Vagina (tissue), 2 donors: ENCODE measurements around the gene TRIO. TPM values are rescaled to one million over a fixed set of nuclear protein-coding genes. Genes with fewer than 3 reads are reported as not detected.
A peak's percentile ranks its signal among the peaks of the same experiment; 100 is the strongest.
"Not testable (repeated sequence)": the region's sequence is repeated elsewhere in the genome, so short reads cannot be mapped to it uniquely, and the experiment has no call there.

ENCODE experiments used
- DNase-seq, 2 donors: peaks; one replicate each; pipeline ENCODE4 v3.0.0-alpha.2; 2017; ENCODE audit errors: extremely low spot score in 2 of 2
- H3K27ac ChIP-seq: fragments of 200-600 bp; sonication (generic); one replicate; pipeline ENCODE4 v1.5.1; 2019
- H3K27me3 ChIP-seq: fragments of 200-600 bp; sonication (generic); one replicate; pipeline ENCODE4 v1.5.1; 2019
- H3K36me3 ChIP-seq, 2 donors: fragments of 200-600 bp; sonication (generic); one replicate each; pipeline ENCODE4 v1.5.1; 2017 to 2019
- H3K4me1 ChIP-seq: fragments of 200-600 bp; sonication (generic); one replicate; pipeline ENCODE4 v1.5.1; 2019
- H3K4me3 ChIP-seq, 2 donors: fragments of 200-600 bp; sonication (generic); 1 replicate in 1 of 2; 2 replicates in 1 of 2; pipeline ENCODE4 v1.5.1; 2016 to 2019
- H3K9me3 ChIP-seq: fragments of 200-600 bp; sonication (generic); one replicate; pipeline ENCODE4 v1.5.1; 2019
- POLR2A ChIP-seq, 2 donors: fragments of 450-650 bp; IDR thresholded peaks; one replicate each; pipeline ENCODE4 v1.6.1; 2017; ENCODE audit warnings: antibody characterized with exemption in 2 of 2, mild to moderate bottlenecking in 2 of 2, moderate library complexity in 2 of 2
- POLR2AphosphoS5 ChIP-seq, 2 donors: sonication (generic); formaldehyde crosslinking; IDR thresholded peaks; one replicate each; pipeline ENCODE4 v1.9.0; 2017; ENCODE audit warnings: antibody characterized with exemption in 2 of 2, mild to moderate bottlenecking in 2 of 2, low read depth in 1 of 2; ENCODE audit not compliant: insufficient read depth in 1 of 2
- intact Hi-C: fragments of 100-400 bp; cut with DNase I; formaldehyde crosslinking; loops from one replicate; pipeline ENCODE4 v1.15.1; 2023
- total RNA-seq: library from RNA; depleted of rRNA; stranded (reverse); fragments of >200 nt; gene quantifications from one replicate; pipeline ENCODE4 v1.2.3, GENCODE V29; 2016
- TF ChIP-seq, protein P1 (sequence below), 3 experiments: fragments of 450-650 bp in 2 of 3; fragments of 200-600 bp in 1 of 3; sonication (generic) in 1 of 3; IDR thresholded peaks; one replicate each; pipeline ENCODE4 v1.5.1; 2017 to 2019; ENCODE audit warnings: antibody characterized with exemption in 3 of 3, mild to moderate bottlenecking in 2 of 3, moderate library complexity in 2 of 3

Gene TRIO
- 142 TPM for total RNA-seq

DNA sequence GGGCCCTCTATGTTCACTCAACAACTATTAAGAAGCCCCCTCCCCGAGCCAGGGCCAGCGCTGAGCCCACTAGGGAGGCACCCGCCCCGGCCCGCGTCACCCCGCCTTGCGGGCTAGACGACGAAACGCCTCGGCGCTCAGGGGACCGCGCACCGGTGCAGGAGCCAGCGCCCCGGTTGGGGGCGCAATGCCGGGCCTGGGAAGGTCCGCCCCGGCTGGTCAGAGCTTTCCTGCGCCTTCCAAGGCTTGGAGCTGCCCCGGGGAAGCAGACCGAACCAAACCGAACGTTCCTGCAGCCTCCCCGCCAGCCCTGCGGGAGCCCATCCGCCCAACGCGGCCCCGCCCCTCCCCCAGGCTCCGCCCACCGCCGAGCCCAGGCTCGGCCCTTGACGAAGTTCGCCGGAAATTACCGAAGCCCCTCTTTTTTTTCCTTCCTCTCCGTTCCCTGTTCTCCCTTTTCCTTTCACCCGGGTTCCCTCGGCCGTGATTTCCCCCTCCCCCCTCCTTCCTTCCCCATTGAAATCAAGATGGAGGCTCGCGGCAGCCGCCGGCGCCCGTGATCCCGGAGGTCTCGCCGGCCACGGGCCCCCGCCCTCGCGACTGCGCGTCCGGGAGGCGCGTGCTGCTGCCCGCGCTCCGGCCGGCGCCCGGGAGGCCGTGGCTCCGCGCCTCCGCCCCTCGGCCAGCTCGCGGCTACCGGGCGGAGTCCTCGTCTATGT is at the start of gene TRIO:
TSS of gene TRIO (plus strand) at position 516 of the 719 bp plus-strand sequence. CDS start 384 bp downstream, outside the sequence.
- intact Hi-C loops, result loop anchor here (5.0 to 10.0 kb wide), 2 partner anchors 52 to 129 kb away; no protein-coding TSS in a partner anchor
- peak within 1 kb of the TSS; percentile 79 to 84 for H3K4me3 ChIP-seq
- H3K27me3 ChIP-seq, result no peaks in the 10 kb centered on the region
- H3K4me1 ChIP-seq, result peaks cover 27% of the 10 kb centered on the region
- peak in 1 of 2 donors; percentile 95 for DNase-seq
- no peaks in the 10 kb centered on the region for H3K9me3 ChIP-seq
- no peaks in the 10 kb centered on the region for H3K36me3 ChIP-seq
- H3K27ac ChIP-seq, result peak within 1 kb of the TSS; percentile 96
- TF ChIP-seq, protein P1, sequence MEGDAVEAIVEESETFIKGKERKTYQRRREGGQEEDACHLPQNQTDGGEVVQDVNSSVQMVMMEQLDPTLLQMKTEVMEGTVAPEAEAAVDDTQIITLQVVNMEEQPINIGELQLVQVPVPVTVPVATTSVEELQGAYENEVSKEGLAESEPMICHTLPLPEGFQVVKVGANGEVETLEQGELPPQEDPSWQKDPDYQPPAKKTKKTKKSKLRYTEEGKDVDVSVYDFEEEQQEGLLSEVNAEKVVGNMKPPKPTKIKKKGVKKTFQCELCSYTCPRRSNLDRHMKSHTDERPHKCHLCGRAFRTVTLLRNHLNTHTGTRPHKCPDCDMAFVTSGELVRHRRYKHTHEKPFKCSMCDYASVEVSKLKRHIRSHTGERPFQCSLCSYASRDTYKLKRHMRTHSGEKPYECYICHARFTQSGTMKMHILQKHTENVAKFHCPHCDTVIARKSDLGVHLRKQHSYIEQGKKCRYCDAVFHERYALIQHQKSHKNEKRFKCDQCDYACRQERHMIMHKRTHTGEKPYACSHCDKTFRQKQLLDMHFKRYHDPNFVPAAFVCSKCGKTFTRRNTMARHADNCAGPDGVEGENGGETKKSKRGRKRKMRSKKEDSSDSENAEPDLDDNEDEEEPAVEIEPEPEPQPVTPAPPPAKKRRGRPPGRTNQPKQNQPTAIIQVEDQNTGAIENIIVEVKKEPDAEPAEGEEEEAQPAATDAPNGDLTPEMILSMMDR (IDR thresholded peaks at IDR 0.05), result peak in 2 of 3 experiments; percentile 24 to 38
- TF ChIP-seq POLR2AphosphoS5 (IDR thresholded peaks at IDR 0.05; ENCODE audit: insufficient read depth in 1 of 2, low read depth in 1 of 2) (peak; percentile 70 to 84), POLR2A (IDR thresholded peaks at IDR 0.05) (peak in 1 of 2 donors; percentile 49)

DNA sequence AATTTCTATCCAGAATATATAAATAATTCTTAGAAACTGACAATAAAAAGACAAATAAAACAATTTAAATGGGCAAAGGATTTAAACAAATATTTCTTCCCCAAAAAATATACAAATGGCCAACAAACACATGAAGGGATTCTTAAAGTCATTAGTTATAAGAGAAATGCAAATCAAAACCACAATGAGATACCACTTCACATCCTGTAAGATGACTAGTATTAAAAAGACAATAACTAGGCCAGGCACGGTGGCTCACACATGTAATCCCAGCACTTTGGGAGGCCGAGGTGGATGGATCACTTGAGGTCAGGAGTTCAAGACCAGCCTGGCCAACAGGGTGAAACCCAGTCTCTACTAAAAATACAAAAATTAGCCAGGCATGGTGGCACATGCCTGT is 45.8 kb upstream of the TRIO start:
- intact Hi-C loops, DNase-seq: not testable (repeated sequence)

DNA sequence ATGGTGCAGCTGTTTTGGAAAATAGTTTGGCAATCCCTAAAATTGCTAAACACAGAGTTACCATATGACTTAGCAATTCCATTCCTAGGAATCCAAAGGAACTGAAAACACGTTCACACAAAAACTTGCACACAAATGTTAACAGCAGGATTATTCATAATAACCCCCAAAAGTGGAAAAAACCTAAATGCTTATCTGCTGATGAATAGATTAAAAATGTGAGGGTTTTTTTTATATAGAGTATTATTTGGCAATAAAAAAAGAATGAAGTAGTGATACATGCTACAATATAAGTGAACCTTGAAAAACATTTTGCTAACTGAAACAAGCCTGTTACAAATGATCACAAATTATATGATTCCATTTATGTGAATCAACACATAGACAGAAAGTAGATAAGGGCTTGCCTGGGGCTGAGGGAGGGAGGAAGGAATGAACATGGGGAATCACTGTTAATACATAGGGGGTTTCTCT is 45.1 kb upstream of the TRIO start:
- intact Hi-C loops, result no loop called here
- no peak for TF ChIP-seq POLR2A (IDR thresholded peaks at IDR 0.05)
- TF ChIP-seq POLR2AphosphoS5 (IDR thresholded peaks at IDR 0.05; ENCODE audit: insufficient read depth in 1 of 2, low read depth in 1 of 2), result no peak
- TF ChIP-seq, protein P1 (IDR thresholded peaks at IDR 0.05), result no peak
- H3K4me1 ChIP-seq, result no peaks in the 10 kb centered on the region
- H3K36me3 ChIP-seq, result no peaks in the 10 kb centered on the region
- H3K27ac ChIP-seq, result no peak overlapping the region
- no peaks in the 10 kb centered on the region for H3K9me3 ChIP-seq
- no peak for DNase-seq
- no peaks in the 10 kb centered on the region for H3K27me3 ChIP-seq
- H3K4me3 ChIP-seq, result no peak overlapping the region

More for the DNA sequence above, 45.8 kb upstream of the TRIO start:
- H3K4me1 ChIP-seq, H3K27ac ChIP-seq, H3K9me3 ChIP-seq, H3K36me3 ChIP-seq, H3K27me3 ChIP-seq, H3K4me3 ChIP-seq: not testable (repeated sequence)

DNA sequence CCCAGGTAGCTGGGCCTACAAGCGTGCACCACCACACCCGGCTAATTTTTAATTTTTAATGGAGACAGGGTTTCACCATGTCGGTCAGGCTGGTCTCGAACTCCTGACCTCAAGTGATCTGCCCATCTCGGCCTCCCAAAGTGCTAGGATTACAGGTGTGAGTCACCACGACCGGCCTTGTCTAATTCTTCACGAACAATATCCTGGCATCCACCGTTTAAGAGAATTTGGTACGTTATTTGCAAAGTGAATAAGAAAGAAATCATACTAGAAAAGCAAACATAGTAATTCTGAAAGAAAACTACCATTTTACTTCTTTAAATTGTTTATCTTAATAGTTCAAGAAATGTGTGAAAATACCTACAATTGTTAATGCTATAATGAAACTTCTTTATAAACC is 42.9 kb upstream of the TRIO start:
- no peak overlapping the region for H3K4me3 ChIP-seq
- TF ChIP-seq POLR2AphosphoS5 (IDR thresholded peaks at IDR 0.05; ENCODE audit: insufficient read depth in 1 of 2, low read depth in 1 of 2), result no peak
- TF ChIP-seq, protein P1 (IDR thresholded peaks at IDR 0.05), result no peak
- no peak for TF ChIP-seq POLR2A (IDR thresholded peaks at IDR 0.05)
- H3K27me3 ChIP-seq, result no peaks in the 10 kb centered on the region
- H3K9me3 ChIP-seq, result no peaks in the 10 kb centered on the region
- no peak for DNase-seq
- H3K27ac ChIP-seq, result no peak overlapping the region
- H3K36me3 ChIP-seq, result no peaks in the 10 kb centered on the region
- intact Hi-C loops, result no loop called here
- H3K4me1 ChIP-seq, result no peaks in the 10 kb centered on the region

DNA sequence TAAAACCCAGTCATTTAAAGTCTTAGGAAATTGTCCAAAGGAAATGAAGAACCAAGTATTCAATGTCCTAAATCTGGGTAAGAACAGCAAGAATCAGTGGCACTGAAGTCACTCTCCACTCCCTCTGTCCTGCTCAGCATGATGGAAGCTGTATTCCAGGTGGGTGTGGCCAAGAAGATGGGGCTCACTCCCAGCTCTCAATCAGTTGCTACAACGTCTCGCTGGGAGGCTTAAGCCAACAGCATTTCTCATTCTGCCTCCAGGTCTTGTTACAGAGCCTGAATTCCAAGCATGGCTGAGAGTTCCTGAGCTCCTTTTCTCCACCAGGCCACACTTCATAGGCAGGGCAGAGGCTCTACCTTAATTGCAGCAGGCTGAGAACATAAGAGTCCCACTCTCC is 41.2 kb upstream of the TRIO start:
- TF ChIP-seq POLR2AphosphoS5 (IDR thresholded peaks at IDR 0.05; ENCODE audit: insufficient read depth in 1 of 2, low read depth in 1 of 2) (no peak), POLR2A (IDR thresholded peaks at IDR 0.05) (no peak)
- TF ChIP-seq, protein P1 (IDR thresholded peaks at IDR 0.05), result no peak
- no peak for DNase-seq
- Histone ChIP-seq H3K27ac (no peak overlapping the region), H3K27me3 (no peaks in the 10 kb centered on the region), H3K9me3 (no peaks in the 10 kb centered on the region), H3K4me1 (no peaks in the 10 kb centered on the region), H3K36me3 (no peaks in the 10 kb centered on the region), H3K4me3 (no peak overlapping the region)
- intact Hi-C loops, result no loop called here
